NCI-H1092 (cell line): Measurements from ENCODE around the gene TMEM33.

ENCODE experiments used
- DNase-seq: peaks from one replicate; lab custom pipeline; 2025; lab: John Stamatoyannopoulos, UW

The TMEM33 gene

GRCh38 chr4:41939016-41939626 is 3.9 kb downstream of the TMEM33 start:
- no peak for DNase-seq

GRCh38 chr4:41940834-41941233 is 5.6 kb downstream of the TMEM33 start:
- DNase-seq = no peak

DNA sequence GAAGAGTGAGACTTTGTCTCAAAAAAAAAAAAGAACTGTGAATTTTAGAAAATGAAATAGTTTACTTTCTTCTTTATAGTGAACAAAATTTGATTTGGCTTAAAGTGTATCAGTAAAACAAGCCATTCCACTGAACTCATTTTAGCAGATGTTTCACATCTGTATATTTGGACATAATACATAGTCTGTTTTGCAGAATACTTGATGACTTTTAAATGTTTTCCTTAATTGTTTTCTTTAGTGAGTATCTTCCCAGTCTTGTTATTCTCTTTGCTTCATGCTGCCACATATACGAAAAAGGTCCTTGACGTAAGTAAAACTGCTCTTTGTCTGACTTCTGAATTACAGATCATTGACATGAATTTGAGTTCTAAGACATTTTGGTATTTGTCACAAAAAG is 8.3 kb downstream of the TMEM33 start:
- no peak for DNase-seq

DNA sequence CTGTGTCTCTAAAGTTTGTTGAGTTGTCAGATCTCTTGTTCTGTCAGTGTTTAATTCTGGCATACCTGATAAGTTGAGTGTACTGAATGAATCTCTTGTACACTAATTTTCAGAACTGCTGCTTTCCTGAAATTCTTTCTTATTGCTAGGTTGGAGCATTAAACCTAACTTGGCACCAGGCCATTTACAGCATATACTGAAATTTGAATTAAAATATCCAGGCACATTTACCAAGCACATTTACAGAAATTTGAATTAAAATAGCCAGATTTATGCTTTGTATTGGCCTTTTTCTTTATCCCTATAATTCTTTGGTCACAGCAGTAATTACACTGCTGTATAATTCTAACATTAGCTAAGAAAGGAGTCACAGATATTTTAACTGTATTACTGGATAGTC is 8.9 kb downstream of the TMEM33 start:
- DNase-seq = no peak

DNA sequence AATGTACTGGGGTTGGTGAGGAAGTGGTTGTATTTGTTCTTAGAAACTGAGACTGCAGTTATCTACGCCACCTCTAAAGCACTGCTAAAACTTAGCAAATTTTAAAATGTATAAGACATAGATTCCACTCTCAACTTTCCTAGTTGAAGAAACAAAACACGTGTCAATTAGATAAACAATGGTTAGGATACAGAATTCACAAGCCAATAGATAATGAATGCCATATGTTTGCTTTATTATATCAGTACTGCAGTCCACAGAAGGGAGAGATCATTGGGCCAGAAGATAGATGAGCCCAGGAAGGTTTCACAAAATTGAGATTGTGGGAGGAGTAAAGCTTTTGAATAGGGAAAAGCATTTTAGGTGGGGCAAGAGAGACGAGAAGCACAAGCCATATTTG is 14.3 kb downstream of the TMEM33 start:
- DNase-seq = no peak

- DNase-seq = no peak
These were observed 22.4 kb downstream of the TMEM33 start for GRCh38 chr4:41957634-41958033.

- no peak for DNase-seq
These were observed 27.9 kb downstream of the TMEM33 start for GRCh38 chr4:41963105-41963504.

DNA sequence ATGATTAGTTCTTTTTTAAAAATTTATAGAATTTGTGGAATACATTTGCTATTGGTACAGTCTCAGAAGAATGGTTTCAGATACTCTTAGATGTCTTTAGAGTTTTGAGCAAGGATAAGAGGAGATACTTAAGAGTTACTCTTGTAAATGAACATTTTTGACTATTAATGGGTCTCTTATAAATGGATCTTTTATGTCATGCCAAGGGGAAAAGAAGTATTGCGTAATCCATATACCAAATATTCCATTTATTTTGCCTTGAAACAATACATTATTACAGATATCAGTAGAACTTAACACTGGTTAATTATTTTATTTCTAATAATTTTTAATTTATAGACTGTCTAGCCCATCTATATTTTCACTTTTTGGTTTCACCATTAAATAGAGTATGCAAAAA is 29.2 kb downstream of the TMEM33 start:
- no peak for DNase-seq

- no peak for DNase-seq
These were observed 32.2 kb downstream of the TMEM33 start for GRCh38 chr4:41967392-41967791.

DNA sequence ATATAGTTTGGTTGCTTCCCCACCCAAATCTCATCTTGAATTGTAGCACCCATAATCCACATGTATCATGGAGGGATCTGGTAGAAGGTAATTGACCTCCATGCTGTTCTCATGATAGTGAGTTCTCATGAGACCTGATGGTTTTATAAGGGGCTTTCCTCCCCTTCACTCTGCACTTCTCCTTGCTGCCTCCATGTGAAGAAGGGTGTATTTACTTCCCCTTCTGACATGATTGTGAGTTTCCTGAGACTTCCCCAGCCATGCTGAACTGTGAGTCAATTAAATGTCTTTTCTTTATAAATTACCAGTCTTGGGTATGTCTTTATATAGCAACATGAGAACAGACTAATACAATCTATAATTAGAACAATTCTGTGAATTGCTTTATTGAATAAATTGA is 34.4 kb downstream of the TMEM33 start:
- DNase-seq = no peak

GRCh38 chr4:41975341-41975740 is 40.1 kb downstream of the TMEM33 start:
- DNase-seq = no peak

DNA sequence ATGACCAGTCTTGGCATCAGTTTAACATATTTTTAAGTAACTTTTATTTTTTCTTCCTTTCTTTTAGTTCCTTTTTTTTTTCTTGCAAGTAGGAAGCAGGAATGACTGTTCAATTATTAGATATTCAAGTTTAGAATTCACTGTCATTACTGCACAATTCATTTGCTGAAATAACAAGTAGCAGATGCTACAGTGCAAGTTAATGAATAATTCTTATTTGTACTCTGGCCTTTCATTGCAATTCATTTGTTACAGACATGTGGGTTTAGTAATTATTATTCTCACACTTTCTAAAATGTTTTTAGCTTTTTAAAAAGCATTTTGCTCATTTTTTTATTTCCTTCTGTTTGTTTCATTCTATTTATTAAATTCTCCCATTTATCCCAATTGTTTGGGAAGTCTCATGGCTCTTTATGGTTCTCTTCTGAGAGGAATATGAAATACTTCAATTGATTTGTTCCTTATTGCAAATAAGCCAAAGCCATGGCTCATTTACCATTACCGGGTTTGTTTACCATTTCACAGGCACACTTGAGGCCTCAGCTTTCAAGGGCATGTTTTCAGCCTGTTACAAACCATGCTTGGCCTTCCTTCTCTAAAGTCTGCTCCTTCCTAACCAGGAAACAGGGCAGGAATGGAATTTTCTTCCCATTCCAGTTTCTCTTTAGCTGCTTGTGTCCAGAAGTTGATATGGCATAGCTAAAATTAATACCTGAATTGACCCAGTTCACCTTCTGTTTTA is 41.7 kb downstream of the TMEM33 start:
- no peak for DNase-seq

DNA sequence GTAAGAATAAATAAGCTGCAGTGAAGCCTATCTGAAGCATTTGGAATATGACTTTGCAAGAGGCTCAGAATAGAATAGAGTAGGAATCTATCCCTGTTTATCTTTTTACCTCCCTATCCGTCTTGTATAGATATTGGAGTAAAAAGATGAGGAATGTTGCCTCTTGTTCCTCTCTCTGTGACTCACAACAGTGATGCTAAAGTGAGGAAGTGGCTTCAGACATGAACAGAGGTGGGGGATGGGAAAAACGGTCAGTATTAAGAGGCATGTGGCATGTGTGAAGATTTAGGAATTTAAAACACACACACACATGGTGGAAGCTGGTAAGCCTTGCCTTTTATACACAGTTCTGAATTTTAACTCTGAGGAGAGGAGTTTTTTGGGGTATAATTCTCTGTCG is 42.5 kb downstream of the TMEM33 start:
- DNase-seq = no peak

DNA sequence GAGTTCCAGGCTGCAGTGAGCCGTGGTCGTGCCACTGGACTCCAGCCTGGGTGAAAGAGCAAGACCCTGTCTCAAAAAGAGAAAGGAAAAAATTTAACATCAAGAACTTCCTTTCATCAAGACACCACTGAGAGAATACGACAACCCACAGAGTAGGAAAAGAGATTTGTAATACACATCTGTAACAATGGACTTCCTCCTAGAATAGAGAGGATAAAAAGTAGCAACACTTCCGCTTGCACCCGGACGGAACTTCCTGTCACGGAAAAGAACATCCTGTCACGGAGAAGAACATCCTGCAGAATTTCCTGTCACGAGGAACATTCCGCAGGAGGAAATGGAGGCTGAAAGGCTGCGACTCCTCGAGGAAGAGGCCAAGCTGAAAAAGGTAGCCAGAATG is 46.2 kb downstream of the TMEM33 start, which contains the start of gene DCAF4L1:
Gene DCAF4L1 (plus strand): TSS at position 301 of the 400 bp plus-strand sequence. CDS start 37 bp downstream, at position 338.
- no peak for DNase-seq

DNA sequence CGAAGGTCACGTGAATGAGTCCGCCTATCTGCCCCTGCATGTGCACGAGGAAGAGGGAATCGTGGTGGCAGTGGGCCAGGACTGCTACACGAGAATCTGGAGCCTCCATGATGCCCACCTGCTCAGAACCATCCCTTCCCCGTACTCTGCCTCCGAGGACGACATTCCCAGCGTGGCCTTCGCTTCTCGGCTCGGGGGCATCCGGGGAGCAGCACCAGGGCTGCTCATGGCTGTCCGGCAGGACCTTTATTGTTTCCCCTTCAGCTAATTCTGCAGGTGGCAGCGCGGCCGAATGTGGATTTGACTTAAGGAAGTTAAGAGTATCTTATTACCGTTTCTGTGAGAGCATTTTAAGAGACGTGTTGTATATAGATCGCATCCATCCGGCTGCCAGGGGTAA is 47.5 kb downstream of the TMEM33 start:
- no peak for DNase-seq

GRCh38 chr4:41985151-41985550 is 49.9 kb downstream of the TMEM33 start:
- no peak for DNase-seq

GRCh38 chr4:41989994-41990364 is 54.8 kb downstream of the TMEM33 start:
- no peak for DNase-seq

DNA sequence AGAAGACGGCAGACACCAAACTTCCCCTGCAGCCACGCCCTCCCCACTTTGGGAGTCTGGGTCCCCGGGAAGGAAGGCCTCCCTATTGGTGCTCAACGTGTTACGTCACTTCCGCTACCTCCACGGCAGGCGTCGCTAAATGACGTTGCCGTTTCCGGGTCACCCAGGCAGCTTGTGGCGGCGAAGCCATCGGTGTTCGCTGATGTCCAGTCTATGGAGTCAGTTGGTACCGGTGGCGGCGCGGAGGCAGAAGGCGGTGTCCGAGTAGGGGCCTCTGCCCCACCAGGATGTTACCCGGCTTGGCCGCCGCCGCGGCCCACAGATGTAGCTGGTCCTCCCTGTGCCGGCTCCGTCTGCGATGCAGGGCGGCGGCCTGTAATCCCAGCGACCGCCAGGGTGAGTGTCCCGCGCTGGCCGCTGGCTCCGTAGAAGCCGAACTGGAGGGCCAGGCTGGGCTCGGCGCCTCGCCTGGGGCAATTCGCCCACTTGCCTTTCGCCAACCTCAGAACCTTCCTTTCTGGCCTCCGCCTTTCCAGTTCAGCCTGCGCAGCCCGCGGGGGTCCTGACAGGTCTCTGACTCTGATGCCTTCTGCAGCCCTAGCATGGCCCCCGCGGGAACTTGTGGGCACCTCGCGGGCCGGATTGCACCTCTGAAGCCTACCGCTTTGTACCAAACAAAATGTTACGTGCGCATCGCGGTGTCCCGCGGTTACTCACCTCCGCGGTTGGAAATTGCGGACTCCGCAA is 55.3 kb downstream of the TMEM33 start, which contains the start of gene SLC30A9:
Gene SLC30A9 (plus strand): TSS at position 166 of the 747 bp plus-strand sequence. CDS start 122 bp downstream, at position 288.
- peak; percentile 97 for DNase-seq

DNA sequence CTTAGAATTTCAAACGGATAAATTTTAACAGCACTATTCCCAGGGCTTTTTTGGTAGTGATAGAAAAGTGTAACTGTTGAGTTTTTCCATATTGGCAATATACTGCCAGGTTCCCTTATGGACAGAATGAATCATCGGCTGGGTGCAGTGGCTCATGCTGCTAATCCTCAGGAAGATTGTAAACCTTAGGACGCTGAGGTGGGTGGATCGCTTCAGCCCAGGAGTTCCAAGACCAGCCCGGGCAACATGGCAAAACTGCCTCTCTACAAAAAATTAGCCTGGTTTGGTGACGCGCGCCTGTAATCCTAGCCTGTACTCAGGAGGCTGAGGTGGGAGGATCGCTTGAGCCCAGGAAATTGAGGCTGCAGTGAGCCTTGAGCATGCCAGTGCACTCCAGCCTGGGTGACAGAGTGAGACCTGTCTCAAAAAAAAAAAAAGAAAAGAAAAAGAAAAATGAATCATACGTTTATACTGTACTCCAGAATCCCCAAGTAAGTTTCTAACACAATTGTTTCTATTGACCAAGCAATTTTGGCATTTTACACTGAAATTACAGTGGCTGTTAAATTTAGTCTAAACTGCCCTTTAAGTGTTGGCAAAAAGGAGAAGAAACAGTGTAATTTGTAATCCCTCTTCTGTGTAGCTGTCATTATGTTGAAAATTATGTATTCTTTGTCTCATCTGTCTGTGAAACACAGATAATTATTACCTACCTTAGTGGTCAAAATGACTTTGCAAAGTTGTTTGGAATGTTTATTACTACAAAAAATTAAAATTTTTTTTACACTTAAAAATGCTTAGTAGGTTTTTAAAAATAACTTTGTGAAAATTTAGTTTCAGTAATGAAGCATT is 56.9 kb downstream of the TMEM33 start:
- no peak for DNase-seq

DNA sequence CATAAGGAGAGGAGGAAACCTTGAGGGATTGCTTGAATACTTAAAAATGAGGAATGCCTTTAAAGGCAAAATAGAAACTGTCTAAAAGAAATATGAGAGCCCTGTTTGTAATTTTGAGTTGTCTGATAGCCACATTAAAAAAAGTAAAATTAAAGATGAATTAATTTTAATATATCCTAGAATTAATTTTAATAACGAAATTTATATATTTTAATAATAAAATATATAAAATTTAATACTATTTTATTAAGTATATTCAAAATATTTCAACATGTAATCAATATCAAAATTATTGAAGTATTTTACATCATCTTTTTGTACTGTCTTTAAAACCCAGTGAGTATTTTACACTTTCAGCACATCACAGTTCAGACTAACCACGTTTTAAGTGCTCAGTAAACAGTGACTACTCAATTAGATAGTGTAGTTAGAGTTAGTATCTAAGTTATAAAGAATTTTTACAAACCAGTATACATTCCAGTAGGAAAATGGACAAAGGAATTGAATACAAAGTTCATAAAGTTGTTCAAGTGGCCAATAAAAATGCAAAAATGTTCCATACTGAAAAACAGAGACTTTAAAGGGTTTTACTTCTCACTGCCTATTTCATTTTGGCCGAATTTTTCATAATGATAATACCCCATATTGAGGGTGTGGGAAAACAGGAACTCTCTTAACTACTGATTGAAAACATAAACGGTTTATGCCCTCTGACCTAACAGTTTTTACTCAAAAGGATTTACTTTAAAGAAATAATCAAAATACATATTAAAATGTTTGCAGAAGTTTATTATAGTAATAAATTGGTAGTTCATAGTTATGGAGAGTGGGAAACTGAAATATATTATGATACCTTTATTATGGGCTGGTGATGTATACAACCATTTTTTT is 58.0 kb downstream of the TMEM33 start:
- DNase-seq = no peak

GRCh38 chr4:41994461-41994985 is 59.3 kb downstream of the TMEM33 start:
- DNase-seq = no peak
